Measurements from ENCODE around the gene PRRC2B. TPM values are rescaled to one million over a fixed set of nuclear protein-coding genes. Genes with fewer than 3 reads are reported as not detected.
A peak's percentile ranks its signal among the peaks of the same experiment; 100 is the strongest.
"Not testable (repeated sequence)": the region's sequence is repeated elsewhere in the genome, so short reads cannot be mapped to it uniquely, and the experiment has no call there.

PRRC2B gene
- polyA plus RNA-seq, 12 donors: 96.2 to 239 (median 143) TPM

GRCh38 chr9:131467214-131467935 is 73.5 kb downstream of the PRRC2B start:
- no peak for DNase-seq

- DNase-seq: no peak
Measured at GRCh38 chr9:131468031-131468430, 74.1 kb downstream of the PRRC2B start.

GRCh38 chr9:131469356-131469755 is 75.5 kb downstream of the PRRC2B start:
- DNase-seq: no peak

- no peak for DNase-seq
Measured at GRCh38 chr9:131469951-131470350, 76.1 kb downstream of the PRRC2B start.

GRCh38 chr9:131470581-131470991 is 76.7 kb downstream of the PRRC2B start:
- DNase-seq: no peak

- DNase-seq: not testable (repeated sequence)
Measured at GRCh38 chr9:131472085-131472484, 78.2 kb downstream of the PRRC2B start.

- DNase-seq: no peak
Measured at GRCh38 chr9:131473198-131473885, 79.5 kb downstream of the PRRC2B start.

GRCh38 chr9:131473891-131474290 is 80.0 kb downstream of the PRRC2B start:
- DNase-seq: no peak

- DNase-seq: no peak
Measured at GRCh38 chr9:131474711-131475110, 80.8 kb downstream of the PRRC2B start.

- DNase-seq: no peak
Measured at GRCh38 chr9:131475111-131475955, 81.4 kb downstream of the PRRC2B start.

- DNase-seq: no peak
Measured at GRCh38 chr9:131475956-131476776, 82.3 kb downstream of the PRRC2B start.

- DNase-seq: no peak
Measured at GRCh38 chr9:131476777-131477345, 83.0 kb downstream of the PRRC2B start.

- DNase-seq: no peak
Measured at GRCh38 chr9:131477367-131477766, 83.5 kb downstream of the PRRC2B start.

- no peak for DNase-seq
Measured at GRCh38 chr9:131477816-131478419, 84.0 kb downstream of the PRRC2B start.

- DNase-seq: peak; percentile 21
Measured at GRCh38 chr9:131478421-131478868, 84.6 kb downstream of the PRRC2B start.

GRCh38 chr9:131478911-131479310 is 85.0 kb downstream of the PRRC2B start:
- no peak for DNase-seq

GRCh38 chr9:131480258-131480657 is 86.4 kb downstream of the PRRC2B start:
- DNase-seq: no peak

GRCh38 chr9:131481441-131482342 is 87.8 kb downstream of the PRRC2B start:
- DNase-seq: no peak

GRCh38 chr9:131482343-131483006 is 88.6 kb downstream of the PRRC2B start:
- no peak for DNase-seq
